Activated CD4-positive, CD25-positive, alpha-beta regulatory T cell treated with anti-CD3 and anti-CD28 coated beads, Interleukin-2, amount 50 U/mL, for 16 hours (primary cell): Measurements from ENCODE around the gene EDN1.
"Not testable (repeated sequence)": the region's sequence is repeated elsewhere in the genome, so short reads cannot be mapped to it uniquely, and the experiment has no call there.

Experiments
- DNase-seq: peaks from one replicate; pipeline ENCODE4 v3.0.0-alpha.2; 2020; ENCODE audit warnings: low read depth, low spot score

The EDN1 gene

DNA sequence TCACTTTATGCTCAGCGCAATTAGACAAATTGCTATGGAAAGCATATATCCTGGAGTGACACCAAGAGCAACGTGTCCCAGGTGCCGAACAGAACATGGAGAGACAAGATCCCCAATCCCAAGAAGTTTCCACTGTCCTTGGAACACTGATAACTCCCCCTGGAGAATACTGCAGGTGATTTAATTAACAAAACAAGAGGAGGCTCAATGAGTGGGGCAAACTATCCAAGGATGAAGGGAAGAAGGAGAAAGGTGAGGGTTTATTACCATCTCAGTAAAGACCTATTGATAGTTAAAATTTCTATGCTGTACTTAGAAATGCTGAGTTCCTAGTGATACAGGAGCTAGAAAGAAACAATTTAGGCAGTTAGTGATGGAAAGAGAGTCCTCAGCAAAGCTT lies 35.7 kb downstream of the EDN1 start:
- no peak for DNase-seq

DNA sequence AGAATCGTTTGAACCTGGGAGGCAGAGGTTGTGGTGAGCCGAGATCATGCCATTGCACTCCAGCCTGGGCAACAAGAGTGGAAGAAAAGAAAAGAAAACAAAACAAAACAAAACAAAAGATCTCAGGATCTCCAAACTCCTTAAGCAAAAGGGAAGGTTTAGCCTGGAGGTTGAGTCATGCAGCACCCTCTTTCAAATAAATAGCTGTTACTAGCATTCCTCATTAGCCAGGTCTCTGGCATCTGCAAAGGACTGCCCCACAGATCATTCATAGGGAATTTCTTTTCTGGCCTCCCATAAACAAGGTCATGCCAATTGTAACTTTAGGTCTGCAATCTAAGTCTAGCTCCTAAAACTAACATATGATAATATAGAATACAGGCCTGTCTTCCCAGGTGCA lies 37.2 kb downstream of the EDN1 start:
- no peak for DNase-seq

DNA sequence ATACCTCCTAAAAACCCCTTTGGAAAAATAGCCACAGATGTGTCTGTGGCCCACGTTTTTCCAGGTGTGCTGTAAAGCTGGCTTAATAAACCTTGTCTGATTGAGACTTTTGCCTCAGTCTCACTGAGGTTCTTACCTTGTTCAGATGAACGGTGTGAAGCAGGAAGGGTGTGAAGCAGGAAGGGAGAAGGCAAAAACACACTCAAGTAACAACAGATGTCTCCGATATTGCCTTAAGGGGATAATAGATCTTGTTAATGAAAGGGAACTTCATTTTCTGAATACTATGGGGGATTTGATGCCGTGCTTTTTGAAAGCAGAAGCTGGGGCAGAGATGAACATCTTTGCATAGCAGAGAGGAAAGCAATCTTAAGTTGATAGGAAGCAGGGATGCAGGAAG lies 37.8 kb downstream of the EDN1 start:
- DNase-seq = no peak

DNA sequence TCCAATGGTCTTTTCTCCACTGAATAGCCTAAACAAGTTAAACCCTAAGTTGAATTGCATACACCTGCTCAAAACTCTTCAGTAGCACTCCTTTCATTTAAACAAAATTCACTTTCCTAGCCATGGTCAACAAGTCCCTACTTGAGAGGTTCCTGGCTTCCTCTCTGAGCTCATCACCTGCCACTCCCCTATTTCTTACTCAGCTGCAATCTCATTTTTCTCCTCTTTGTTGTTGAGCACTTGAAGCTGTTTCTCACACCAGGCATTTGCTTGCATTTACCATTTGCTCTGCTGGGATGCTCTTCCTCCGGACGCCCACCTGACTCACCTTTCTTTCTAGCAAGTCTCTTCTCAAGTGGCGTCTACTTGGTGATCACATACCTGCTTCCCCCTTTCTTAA lies 38.5 kb downstream of the EDN1 start:
- no peak for DNase-seq

DNA sequence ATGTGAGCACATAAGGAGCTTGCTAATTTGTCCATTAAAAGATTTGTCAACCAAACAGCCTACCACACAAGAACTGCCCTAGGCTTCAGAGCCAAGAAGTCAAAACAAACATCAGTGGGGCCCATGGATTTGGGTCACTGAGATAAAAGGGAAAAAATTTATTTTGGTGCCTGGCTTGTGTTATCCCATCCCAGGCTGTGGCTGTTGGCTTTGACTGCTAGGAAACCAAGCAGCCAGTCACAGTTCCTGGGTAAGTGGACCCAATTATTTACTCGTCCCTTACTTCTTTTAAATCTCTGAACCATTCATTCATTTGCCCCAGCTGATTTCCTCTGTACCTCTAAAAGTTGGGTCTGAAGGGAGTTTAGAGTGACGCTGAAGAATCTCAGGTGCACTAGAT lies 41.3 kb downstream of the EDN1 start:
- DNase-seq = no peak

DNA sequence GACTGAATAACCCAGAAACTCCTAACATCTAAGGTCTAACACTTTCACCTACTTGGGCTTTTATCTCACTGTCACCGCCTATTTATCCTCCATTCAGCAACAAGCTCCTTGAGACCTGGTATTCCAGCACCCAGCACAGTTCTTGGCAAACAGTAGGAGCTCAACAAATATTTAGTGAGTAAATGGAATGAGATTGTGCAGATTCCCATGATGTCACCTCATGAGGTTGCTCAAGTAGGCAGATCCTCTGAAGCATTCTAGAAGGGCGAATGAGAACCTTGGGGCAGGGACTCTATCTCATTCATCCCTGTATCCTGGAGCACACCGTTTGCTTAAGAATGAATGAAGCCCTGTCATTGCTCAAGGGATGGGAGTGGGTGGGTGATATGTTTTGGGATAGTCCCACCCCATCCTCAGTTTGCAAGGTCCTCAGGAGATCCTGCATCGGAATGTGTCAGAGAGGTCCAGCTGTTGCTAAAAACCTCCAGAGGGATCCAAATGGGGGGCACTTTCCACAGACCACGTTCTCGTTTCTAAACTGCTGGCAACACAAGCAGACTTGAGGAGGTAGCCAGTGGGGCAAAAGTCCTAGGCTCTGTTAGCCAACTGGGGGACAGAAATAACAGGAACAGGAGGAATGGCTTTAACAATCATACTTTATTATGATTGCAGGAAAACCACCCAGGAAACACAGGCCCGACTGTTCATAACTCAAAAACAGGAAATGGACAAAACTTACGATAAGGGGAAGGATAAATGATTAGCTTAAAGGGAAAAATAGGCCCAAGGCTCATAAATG lies 42.0 kb downstream of the EDN1 start:
- DNase-seq = no peak

DNA sequence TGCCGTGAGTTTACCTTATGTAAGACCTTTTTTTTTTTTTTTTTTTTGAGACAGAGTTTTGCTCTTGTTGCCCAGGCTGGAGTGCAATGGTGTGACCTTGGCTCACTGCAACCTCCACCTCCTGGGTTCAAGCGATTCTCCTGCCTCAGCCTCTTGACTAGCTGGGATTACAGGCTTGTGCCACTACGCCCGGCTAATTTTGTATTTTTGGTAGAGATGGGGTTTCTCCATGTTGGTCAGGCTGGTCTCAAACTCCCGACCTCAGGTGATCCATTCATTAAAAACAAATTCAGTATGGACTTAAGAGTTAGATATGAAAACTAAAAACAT lies 42.6 kb downstream of the EDN1 start:
- not testable (repeated sequence) for DNase-seq

DNA sequence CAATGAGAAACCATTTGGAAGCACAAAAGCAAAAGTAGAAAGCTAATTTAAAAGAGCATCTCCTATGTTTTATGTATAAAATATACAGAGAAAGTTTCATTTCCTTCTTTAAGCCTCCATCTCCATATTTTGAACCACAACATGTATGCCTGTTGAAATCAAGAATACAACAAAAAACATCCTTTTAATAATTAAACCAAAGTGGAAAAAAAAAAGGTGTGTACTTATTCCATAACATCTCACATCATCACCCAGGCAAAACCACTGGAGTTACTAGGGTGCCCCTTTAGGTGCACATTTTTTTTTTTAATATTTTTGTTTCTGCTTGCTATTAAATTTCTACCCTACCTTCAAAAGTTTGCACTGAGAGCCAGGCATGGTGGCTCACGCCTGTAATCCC lies 43.0 kb downstream of the EDN1 start:
- DNase-seq = no peak

DNA sequence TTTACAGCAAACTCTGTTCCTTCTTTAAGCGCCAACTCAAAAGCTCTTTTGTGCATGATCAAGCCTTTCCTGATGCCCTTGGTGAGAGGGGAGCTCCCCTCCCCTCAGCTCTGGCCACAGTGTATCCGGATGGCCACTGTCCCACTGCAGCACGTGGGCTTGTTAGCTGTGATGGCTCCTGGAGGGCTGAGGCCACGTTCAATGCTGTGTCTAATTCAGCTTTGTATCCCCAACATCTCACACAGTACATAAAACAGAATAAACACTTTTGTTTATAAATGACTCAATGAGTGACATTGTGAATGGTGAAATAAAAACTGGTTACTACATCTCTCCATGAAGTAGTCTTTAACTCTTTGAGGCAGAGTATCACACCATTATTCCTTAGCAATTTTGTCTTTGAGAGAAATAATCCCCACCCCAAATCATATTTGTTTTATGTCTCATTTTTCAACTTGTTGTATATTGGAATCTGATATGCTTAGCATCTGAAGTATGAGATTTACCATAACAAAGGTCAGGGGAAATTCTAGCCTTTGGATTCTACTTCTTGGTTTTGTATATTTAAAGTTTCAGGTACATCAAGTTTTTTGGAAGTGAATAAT lies 44.5 kb downstream of the EDN1 start:
- no peak for DNase-seq

DNA sequence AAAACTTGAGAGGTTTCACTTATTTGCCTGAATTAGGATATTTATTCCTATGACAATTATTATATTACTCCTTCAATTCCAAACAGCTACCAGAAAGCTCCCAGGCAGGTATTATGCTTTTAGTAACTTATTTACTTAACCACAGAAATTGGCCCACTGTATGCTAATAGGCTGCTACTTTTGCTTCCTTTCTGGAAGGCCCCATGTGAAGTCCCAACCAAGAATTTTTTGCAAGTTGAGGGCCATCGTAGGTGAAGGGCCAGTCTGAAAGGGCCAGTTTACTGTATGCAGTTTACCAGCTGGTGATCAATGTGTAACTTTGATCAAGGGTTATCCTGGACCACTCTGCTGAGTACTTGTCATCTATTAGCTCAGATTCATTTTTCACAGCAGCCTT lies 45.0 kb downstream of the EDN1 start:
- no peak for DNase-seq

DNA sequence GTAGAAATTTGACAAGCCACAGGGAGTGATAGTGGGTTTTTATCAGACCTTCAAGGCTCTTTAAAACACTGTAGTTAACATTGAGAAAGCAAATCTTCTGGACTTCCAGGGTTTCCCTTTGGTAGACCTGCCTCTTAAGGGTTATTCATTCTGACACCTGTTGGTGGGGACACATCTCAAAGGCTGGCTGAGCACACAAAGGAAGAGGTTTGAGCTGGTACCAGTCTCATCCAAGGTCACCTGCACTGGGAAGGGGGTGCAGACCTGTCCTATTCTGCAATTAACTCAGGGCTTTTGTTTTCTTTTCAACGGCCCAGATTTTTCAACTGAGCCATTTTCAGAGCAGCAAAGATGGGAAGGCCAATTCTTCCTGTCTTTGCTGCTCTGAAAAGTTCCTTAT lies 45.6 kb downstream of the EDN1 start:
- DNase-seq = no peak

DNA sequence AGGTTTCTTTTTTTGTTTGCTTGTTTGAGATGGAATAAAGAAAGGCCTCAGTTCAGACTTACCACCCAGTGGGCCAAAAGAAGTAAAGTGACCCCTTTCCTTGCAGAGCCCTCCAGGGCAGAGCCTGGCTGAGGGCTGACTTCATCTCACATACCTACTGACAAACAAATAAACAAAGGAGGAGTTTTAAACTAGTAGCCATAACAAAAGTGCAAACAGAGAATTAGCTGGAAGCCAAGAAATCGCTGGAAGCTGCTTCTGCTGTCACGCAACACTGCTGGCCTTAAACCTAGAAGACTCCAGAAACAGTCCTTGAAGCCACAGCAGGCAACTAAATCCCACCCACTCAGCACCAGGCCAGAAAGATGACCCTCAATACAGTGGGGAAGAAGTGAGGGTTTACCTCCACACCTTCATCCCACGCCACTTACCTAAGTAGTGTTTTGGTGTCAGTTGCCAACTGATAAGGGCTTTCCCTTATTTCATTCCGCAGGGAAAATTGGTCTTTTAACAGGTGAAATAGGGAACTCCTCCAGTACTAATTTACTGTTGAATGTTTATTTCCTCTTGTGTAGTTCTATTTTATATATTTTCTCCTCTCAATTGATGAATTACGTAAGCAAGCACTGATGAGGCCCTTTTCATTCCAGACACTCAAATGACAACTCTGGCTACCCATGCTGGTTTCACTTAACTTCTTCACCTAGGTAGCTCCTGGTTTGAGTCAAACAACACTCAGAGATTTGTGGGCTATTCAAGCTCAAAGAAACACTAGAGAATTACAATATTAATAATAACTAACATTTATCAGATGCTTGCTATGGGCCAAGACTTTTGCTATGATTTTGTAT lies 46.2 kb downstream of the EDN1 start:
- no peak for DNase-seq

DNA sequence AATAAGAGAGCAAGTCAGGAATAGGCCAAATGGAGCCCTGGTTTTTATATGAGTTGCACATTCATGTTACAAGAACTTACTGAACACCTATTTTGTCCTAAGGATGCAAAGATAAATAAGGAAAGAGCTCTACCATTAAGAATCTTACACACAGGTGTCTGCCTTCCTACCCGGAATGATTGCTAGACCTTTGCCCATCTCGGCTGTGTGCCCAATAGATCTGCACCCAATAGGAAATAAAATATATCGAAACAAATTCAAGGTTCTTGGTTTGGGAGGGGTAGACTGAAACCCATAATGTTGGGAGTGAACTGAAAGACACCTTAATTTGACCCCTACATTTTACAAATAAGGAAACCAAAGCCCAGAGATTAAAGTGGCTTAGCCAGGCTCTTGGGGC lies 48.9 kb downstream of the EDN1 start:
- no peak for DNase-seq

DNA sequence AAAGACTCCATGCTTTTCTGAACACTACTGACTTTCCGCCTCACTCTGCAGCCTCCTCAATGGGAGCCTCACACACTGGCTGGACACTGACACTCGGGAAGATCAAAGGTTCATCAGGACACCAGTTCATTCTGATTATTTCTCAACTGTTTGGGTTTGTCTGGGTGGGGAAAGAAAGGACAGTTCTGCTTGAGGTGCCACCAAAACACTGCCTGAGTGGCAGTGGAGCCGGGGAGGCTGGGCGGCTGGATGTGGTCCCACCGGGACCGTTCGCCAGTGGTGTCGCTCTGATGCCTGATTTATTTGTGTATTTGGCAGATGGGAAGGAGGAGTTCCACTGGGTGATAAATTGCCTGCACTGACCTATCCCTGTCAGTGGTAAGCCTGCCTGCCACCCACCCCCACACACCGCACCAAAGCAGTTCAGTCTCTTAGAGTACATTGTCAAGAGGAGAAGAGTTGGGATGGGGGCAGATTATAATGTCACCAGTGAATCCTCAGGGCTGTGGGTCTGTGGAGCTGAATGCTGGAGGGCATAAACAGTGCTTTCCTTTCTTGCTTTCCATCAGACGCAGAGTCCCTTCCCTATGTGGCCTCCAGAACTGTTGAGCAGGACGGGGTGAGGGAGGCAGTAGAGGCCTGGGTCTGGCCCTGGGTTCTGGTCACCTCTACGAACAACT lies 49.8 kb downstream of the EDN1 start:
- DNase-seq = no peak

DNA sequence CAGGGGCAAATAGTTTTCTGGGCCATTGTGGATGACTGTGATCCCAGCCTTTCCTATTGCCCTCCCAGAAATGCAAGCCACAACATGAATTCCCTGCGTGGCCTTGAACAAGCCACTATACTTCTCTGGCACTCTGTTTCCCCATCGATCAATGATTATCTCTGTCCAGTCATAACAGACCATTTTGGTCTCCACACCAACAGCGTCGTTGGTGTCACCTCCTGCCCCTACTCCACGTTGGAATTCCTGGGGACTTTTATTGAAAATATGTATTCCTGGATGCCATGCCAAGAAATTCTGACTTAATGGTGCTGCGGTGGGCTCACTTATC lies 50.3 kb downstream of the EDN1 start:
- DNase-seq = no peak

DNA sequence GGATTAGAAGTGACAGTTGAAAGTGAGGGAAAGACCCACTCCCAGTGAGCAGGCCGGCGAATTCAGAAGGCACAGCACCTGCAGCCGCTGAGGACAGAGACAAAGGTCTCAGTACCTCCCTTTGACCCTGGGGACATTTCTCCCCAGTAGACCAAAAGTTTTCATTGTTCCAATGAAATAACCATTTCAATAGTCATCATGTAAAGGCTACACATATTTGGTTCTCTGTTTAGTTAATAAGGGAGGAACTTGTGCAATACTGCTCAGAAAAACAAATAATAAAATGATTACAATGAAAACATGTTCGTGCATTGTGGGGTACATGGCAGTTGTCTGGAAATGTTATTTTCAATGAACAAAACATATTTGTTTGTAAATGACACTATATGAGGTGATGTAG lies 52.5 kb downstream of the EDN1 start:
- no peak for DNase-seq

DNA sequence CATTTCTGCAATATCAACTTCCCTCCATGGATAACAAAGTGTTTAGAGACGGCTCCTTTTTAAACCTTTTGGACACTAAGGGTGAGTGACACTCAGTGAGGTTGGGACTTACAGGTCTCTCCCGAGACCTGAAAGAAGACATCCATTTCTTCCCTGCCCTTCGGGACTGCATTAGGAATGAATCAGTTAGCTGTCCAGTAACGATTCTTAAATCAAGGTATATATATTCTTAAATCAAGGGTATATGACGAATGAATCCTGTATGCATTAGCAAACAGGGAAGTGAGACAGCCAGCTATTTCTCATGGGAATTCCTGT lies 52.9 kb downstream of the EDN1 start:
- DNase-seq = no peak

DNA sequence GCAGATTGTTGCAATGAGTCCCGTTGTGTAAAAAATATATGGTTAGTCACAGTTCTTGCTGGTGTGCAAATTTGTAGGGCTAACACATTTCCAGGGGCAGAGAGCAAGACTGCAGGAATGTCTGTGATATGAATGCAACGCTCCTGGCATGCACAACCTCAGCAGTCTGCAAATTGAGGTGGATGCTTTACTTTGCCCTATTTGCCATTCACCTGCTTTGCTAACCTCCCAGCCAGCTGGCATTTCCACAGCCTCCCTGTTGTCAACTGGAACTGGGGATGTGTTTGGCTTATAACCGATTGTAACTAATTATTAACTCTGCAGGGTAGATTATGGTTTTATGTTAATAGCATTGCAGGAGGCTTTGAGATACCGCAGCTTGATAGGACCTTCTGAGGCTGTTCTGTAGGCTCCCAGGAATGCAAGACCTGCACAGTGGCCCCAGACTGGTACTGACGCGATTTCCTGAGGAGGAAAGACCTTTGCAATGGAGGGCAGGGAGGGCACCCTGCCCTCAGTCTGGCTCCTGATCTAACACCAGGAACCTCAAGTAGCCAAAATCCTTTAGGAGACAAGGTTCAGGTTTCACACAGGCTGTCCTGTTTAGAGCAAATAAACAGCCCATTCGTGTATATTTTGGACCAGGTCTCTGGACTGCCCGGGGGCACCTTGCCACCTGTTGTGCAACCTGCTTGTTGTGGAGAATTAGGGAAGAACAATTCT lies 53.4 kb downstream of the EDN1 start:
- DNase-seq = no peak

DNA sequence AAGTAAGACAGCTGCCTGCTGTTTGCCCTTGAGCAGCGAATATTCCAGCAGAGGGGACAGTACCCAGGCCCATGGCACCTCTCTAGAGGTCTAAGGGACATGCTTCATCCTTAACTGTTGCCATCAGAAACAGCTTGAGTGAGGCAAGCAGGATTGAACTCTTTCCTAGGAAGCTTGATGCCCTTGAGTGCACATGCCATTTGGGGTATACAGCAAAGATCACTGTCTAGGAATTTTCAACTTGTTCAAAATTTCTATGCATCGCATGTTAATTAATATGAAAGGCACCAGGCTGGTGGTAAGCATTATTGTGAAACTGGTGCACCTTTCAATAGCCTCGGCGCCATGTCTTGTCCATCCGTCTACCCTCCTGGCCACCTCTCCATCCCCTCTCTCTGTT lies 54.1 kb downstream of the EDN1 start:
- DNase-seq = no peak

DNA sequence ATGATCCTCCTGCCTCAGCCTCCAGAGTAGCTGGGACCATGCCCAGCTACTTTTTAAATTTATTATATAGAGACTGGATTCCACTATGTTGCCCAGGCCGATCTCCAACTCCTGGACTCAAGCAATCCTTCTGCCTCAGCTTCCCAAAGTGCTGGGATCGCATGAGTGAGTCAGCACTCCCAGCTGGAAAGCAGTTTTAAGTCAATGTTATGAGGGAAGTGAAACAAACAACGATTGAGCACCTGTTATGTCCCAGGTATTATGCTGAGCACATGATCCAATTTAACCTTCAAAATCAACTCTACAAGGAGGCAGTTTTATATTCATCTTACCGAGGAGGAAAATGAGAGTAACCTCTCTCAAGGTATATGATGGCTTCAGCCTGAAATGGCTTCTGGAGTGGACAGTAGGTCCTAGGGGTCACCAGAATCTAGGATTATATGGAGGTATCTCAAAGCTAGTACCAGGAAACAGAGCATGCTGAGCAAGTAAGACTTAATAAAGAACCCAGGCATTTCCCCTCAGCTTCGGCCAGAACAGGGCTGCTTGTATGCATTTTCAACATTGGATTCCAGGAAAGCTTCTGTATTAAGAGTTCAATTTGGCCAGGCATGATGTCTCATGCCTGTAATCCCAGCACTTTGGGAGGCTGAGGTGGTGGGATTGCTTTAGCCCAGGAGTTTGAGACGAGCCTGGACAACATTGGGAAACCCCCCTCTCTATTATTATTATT lies 55.0 kb downstream of the EDN1 start:
- DNase-seq = no peak

DNA sequence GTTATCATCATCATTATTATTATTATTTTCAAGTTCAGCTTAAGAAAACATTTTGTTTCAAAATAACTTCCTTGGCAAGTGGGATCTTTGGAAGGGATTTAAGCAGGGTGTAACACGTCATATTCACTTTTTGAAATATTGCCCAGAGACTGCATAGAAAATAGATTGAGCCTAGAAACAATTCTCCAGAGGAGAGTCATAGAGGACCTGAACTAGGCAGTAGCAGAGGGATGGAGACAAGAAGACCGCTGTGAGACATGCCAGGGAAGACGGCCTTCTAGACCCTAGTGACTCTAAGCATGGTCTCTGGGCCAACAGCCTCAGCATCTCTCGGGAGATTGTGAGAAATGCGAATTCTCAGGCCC lies 55.5 kb downstream of the EDN1 start:
- no peak for DNase-seq
